ENCODE results near the gene COQ8A. TPM values are rescaled to one million over a fixed set of nuclear protein-coding genes. Genes with fewer than 3 reads are reported as not detected.

The COQ8A gene
- total and polyA plus RNA-seq, 10 of the 15 experiments (the other 5 are each of a cell fraction or from before 2014, with no cell fraction given), result 0.72 to 24.8 (median 12.1) TPM

- TF ChIP-seq BCL11A (IDR thresholded peaks at IDR 0.05; ENCODE audit: low read depth, low read length) (no peak), HDGF (IDR thresholded peaks at IDR 0.05) (no peak), KDM1A (IDR thresholded peaks at IDR 0.05; ENCODE audit: borderline replicate concordance) (no peak), MAX (IDR thresholded peaks at IDR 0.05; ENCODE audit: low read depth, low read length) (no peak)
- TF ChIP-seq, protein P1, sequence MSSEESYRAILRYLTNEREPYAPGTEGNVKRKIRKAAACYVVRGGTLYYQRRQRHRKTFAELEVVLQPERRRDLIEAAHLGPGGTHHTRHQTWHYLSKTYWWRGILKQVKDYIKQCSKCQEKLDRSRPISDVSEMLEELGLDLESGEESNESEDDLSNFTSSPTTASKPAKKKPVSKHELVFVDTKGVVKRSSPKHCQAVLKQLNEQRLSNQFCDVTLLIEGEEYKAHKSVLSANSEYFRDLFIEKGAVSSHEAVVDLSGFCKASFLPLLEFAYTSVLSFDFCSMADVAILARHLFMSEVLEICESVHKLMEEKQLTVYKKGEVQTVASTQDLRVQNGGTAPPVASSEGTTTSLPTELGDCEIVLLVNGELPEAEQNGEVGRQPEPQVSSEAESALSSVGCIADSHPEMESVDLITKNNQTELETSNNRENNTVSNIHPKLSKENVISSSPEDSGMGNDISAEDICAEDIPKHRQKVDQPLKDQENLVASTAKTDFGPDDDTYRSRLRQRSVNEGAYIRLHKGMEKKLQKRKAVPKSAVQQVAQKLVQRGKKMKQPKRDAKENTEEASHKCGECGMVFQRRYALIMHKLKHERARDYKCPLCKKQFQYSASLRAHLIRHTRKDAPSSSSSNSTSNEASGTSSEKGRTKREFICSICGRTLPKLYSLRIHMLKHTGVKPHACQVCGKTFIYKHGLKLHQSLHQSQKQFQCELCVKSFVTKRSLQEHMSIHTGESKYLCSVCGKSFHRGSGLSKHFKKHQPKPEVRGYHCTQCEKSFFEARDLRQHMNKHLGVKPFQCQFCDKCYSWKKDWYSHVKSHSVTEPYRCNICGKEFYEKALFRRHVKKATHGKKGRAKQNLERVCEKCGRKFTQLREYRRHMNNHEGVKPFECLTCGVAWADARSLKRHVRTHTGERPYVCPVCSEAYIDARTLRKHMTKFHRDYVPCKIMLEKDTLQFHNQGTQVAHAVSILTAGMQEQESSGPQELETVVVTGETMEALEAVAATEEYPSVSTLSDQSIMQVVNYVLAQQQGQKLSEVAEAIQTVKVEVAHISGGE (CRISPR knock-in tag; IDR thresholded peaks at IDR 0.05), result no peak
- TF ChIP-seq, protein P2, sequence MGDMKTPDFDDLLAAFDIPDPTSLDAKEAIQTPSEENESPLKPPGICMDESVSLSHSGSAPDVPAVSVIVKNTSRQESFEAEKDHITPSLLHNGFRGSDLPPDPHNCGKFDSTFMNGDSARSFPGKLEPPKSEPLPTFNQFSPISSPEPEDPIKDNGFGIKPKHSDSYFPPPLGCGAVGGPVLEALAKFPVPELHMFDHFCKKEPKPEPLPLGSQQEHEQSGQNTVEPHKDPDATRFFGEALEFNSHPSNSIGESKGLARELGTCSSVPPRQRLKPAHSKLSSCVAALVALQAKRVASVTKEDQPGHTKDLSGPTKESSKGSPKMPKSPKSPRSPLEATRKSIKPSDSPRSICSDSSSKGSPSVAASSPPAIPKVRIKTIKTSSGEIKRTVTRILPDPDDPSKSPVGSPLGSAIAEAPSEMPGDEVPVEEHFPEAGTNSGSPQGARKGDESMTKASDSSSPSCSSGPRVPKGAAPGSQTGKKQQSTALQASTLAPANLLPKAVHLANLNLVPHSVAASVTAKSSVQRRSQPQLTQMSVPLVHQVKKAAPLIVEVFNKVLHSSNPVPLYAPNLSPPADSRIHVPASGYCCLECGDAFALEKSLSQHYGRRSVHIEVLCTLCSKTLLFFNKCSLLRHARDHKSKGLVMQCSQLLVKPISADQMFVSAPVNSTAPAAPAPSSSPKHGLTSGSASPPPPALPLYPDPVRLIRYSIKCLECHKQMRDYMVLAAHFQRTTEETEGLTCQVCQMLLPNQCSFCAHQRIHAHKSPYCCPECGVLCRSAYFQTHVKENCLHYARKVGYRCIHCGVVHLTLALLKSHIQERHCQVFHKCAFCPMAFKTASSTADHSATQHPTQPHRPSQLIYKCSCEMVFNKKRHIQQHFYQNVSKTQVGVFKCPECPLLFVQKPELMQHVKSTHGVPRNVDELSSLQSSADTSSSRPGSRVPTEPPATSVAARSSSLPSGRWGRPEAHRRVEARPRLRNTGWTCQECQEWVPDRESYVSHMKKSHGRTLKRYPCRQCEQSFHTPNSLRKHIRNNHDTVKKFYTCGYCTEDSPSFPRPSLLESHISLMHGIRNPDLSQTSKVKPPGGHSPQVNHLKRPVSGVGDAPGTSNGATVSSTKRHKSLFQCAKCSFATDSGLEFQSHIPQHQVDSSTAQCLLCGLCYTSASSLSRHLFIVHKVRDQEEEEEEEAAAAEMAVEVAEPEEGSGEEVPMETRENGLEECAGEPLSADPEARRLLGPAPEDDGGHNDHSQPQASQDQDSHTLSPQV (IDR thresholded peaks at IDR 0.05), result no peak
- TF ChIP-seq, protein P3, sequence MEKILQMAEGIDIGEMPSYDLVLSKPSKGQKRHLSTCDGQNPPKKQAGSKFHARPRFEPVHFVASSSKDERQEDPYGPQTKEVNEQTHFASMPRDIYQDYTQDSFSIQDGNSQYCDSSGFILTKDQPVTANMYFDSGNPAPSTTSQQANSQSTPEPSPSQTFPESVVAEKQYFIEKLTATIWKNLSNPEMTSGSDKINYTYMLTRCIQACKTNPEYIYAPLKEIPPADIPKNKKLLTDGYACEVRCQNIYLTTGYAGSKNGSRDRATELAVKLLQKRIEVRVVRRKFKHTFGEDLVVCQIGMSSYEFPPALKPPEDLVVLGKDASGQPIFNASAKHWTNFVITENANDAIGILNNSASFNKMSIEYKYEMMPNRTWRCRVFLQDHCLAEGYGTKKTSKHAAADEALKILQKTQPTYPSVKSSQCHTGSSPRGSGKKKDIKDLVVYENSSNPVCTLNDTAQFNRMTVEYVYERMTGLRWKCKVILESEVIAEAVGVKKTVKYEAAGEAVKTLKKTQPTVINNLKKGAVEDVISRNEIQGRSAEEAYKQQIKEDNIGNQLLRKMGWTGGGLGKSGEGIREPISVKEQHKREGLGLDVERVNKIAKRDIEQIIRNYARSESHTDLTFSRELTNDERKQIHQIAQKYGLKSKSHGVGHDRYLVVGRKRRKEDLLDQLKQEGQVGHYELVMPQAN (conservative IDR thresholded peaks at IDR 0.05), result no peak
Observed at GRCh38 chr1:226952118-226952441, 12.0 kb downstream of the COQ8A start (continued).

Measured in GM12878 (cell line).